ENCODE measurements around the gene LRMDA.

GRCh38 chr10:76523246-76523645, 1091.8 kb downstream of the LRMDA start:
- no peak for TF ChIP-seq CTCF (IDR thresholded peaks at IDR 0.05)
- TF ChIP-seq POLR2AphosphoS5 (IDR thresholded peaks at IDR 0.05): no peak
- TF ChIP-seq POLR2A (IDR thresholded peaks at IDR 0.05): no peak
